IMR-90 (cell line): ENCODE data around the gene ART4. TPM values are rescaled to one million over a fixed set of nuclear protein-coding genes. Genes with fewer than 3 reads are reported as not detected.

Experiments
- ATAC-seq: fragments of 200-7000 bp; cut with Tn5 transposase; 2 replicates; pipeline ENCODE4 v1.9.1; 2020; ENCODE audit warnings: low read depth, mild to moderate bottlenecking, moderate library complexity
- BruUV-seq: library from RNA; stranded (reverse); fragments of 400-500 nt; replicated peaks from 2 replicates; lab custom pipeline; 2021; lab: Mats Ljungman, UMichigan
- CTCF ChIA-PET: fragments of 300-600 bp; formaldehyde crosslinking; extraction: SDS; loops from one replicate; lab custom pipeline; 2021; ENCODE audit warnings: antibody characterized with exemption; lab: Yijun Ruan, JAX
- POLR2A ChIA-PET: fragments of 300-600 bp; sonication (Branson Sonifier 250); formaldehyde crosslinking; loops from one replicate; lab custom pipeline; 2022; ENCODE audit warnings: antibody characterized with exemption; ENCODE audit not compliant: unreplicated experiment; lab: Charles Lee
- DNase-seq: peaks from one replicate; pipeline ENCODE4 v3.0.0; 2013
- H2AFZ ChIP-seq: replicated peaks from 2 replicates; pipeline ENCODE3; 2013; ENCODE audit warnings: low read length, mild to moderate bottlenecking; ENCODE audit not compliant: poor library complexity
- H2AK5ac ChIP-seq: 2 replicates; pipeline ENCODE4 v1.6.1; 2013; ENCODE audit warnings: low read depth, low read length, inconsistent platforms
- H2AK9ac ChIP-seq: replicated peaks from 2 replicates; pipeline ENCODE3; 2013; ENCODE audit warnings: mild to moderate bottlenecking, low read depth, low read length, moderate library complexity; ENCODE audit not compliant: poor library complexity
- H2BK120ac ChIP-seq: 2 replicates; pipeline ENCODE4 v1.6.1; 2013; ENCODE audit warnings: low read depth, low read length, inconsistent platforms
- H2BK15ac ChIP-seq: 3 replicates; pipeline ENCODE4 v1.6.1; 2013; ENCODE audit warnings: low read depth, low read length, inconsistent platforms
- H2BK20ac ChIP-seq: 2 replicates; pipeline ENCODE4 v1.6.1; 2013; ENCODE audit warnings: low read depth, mild to moderate bottlenecking, inconsistent platforms, low read length, moderate library complexity
- H2BK5ac ChIP-seq: 2 replicates; pipeline ENCODE4 v1.6.1; 2013; ENCODE audit warnings: mild to moderate bottlenecking, low read depth, low read length, inconsistent platforms; ENCODE audit not compliant: poor library complexity, severe bottlenecking
- H3K14ac ChIP-seq: replicated peaks from 2 replicates; pipeline ENCODE4 v1.6.1; 2013; ENCODE audit warnings: low read depth, low read length, inconsistent platforms
- H3K18ac ChIP-seq: 2 replicates; pipeline ENCODE4 v1.6.1; 2013; ENCODE audit warnings: low read depth, low read length, control low read depth
- H3K23ac ChIP-seq: 2 replicates; pipeline ENCODE4 v1.6.1; 2013; ENCODE audit warnings: low read depth, low read length, inconsistent platforms
- H3K27ac ChIP-seq: 2 replicates; pipeline ENCODE4 v1.5.1; 2013; ENCODE audit warnings: mild to moderate bottlenecking, control low read depth, low read length; ENCODE audit not compliant: insufficient read depth
- H3K27me3 ChIP-seq: 2 replicates; pipeline ENCODE4 v1.6.1; 2013; ENCODE audit warnings: low read length; ENCODE audit not compliant: control insufficient read depth, insufficient read depth
- H3K36me3 ChIP-seq: 2 replicates; pipeline ENCODE4 v1.6.1; 2013; ENCODE audit warnings: low read length, mixed read lengths; ENCODE audit not compliant: control insufficient read depth, insufficient read depth
- H3K4ac ChIP-seq: 2 replicates; pipeline ENCODE4 v1.6.1; 2013; ENCODE audit warnings: low read depth, low read length, inconsistent platforms
- H3K4me1 ChIP-seq: 2 replicates; pipeline ENCODE4 v1.6.1; 2013; ENCODE audit warnings: low read length, mixed read lengths; ENCODE audit not compliant: control insufficient read depth, insufficient read depth
- H3K4me2 ChIP-seq: 2 replicates; pipeline ENCODE4 v1.6.1; 2013; ENCODE audit warnings: low read depth, mild to moderate bottlenecking, control low read depth, low read length, moderate library complexity
- H3K4me3 ChIP-seq: 2 replicates; pipeline ENCODE4 v1.5.1; 2013; ENCODE audit warnings: low read depth, mild to moderate bottlenecking, control low read depth, low read length, moderate library complexity; ENCODE audit not compliant: insufficient read depth
- H3K56ac ChIP-seq: 2 replicates; pipeline ENCODE4 v1.6.1; 2013; ENCODE audit warnings: low read length, inconsistent platforms; ENCODE audit not compliant: insufficient read depth; ENCODE audit errors: extremely low read depth
- H3K79me1 ChIP-seq, 2 experiments: 2 replicates each; pipeline ENCODE4 v1.6.1; 2013; ENCODE audit warnings: low read length in 2 of 2, inconsistent platforms in 1 of 2, low read depth in 1 of 2
- H3K9ac ChIP-seq: 2 replicates; pipeline ENCODE4 v1.6.1; 2013; ENCODE audit warnings: low read depth, low read length, control low read depth
- H3K9me1 ChIP-seq: 2 replicates; pipeline ENCODE4 v1.6.1; 2013; ENCODE audit warnings: low read length, inconsistent platforms; ENCODE audit not compliant: insufficient read depth
- H3K9me3 ChIP-seq: 2 replicates; pipeline ENCODE4 v1.6.1; 2013; ENCODE audit warnings: low read length; ENCODE audit not compliant: control insufficient read depth, insufficient read depth
- H4K20me1 ChIP-seq: 2 replicates; pipeline ENCODE4 v1.6.1; 2013; ENCODE audit warnings: low read length, inconsistent platforms; ENCODE audit not compliant: insufficient read depth
- H4K5ac ChIP-seq: 2 replicates; pipeline ENCODE4 v1.6.1; 2013; ENCODE audit warnings: mild to moderate bottlenecking, low read depth, low read length, control low read depth
- H4K8ac ChIP-seq, 2 experiments: 2 replicates each; pipeline ENCODE4 v1.6.1; 2013; ENCODE audit warnings: low read depth in 2 of 2, low read length in 2 of 2, control low read depth in 1 of 2, inconsistent platforms in 1 of 2
- H4K91ac ChIP-seq: 2 replicates; pipeline ENCODE4 v1.6.1; 2013; ENCODE audit warnings: low read depth, low read length, inconsistent platforms; ENCODE audit not compliant: insufficient read depth
- BHLHE40 ChIP-seq: fragments of 150-350 bp; IDR thresholded peaks from 2 replicates; pipeline ENCODE4 v1.6.1; 2016; ENCODE audit warnings: mild to moderate bottlenecking, low read depth, low read length
- USF2 ChIP-seq: fragments of 150-350 bp; IDR thresholded peaks from 2 replicates; pipeline ENCODE4 v1.6.1; 2017; ENCODE audit warnings: mild to moderate bottlenecking, antibody characterized with exemption, low read length, low read depth
- WGBS, 2 experiments: methylation state at CpG; one replicate each; pipeline versions ENCODE4 v1.1.5 to v1.1.7; 2013; ENCODE audit warnings: missing lambda C conversion rate in 2 of 2; ENCODE audit not compliant: insufficient read length in 1 of 2; ENCODE audit errors: extremely low coverage in 2 of 2; 5-methylcytosine and 5-hydroxymethylcytosine counted together
- dilution Hi-C: fragments of 300-500 bp; cut with HindIII; formaldehyde crosslinking; loops from one replicate; pipeline ENCODE4 v1.14.3; 2018; ENCODE audit warnings: low sequenced_read_pairs; ENCODE audit not compliant: unreplicated experiment
- in situ Hi-C: fragments of 300-500 bp; cut with MboI; formaldehyde crosslinking; loops from 3 replicates; pipeline ENCODE4 v1.14.3; 2019; ENCODE audit warnings: low sequenced_read_pairs, inconsistent platforms, mixed read lengths
- intact Hi-C: fragments of 100-400 bp; cut with micrococcal nuclease; formaldehyde crosslinking; loops from 2 replicates; pipeline ENCODE4 v1.10.0; 2022
- polyA plus RNA-seq, 3 experiments: library from polyadenylated mRNA; depleted of rRNA; stranded (reverse); fragments of >200 nt; gene quantifications; 2 replicates each; pipeline ENCODE4 v1.2.3, GENCODE V29; 2012; ENCODE audit warnings: low replicate concordance in 1 of 3
- total RNA-seq: library from RNA; depleted of rRNA; stranded (reverse); fragments of >200 nt; gene quantifications from 2 replicates; pipeline ENCODE4 v1.2.3, GENCODE V29; 2012

Gene ART4
- total and polyA plus RNA-seq, 2 of the 4 experiments (the other 2 are of a cell fraction), result not detected

GRCh38 chr12:14840616-14841015, 2.7 kb downstream of the ART4 start:
- H3K4me2 ChIP-seq, result no peak overlapping the region
- POLR2A ChIA-PET, result no interaction called here
- no CpG with 5 or more reads among the region's 4 CpGs for WGBS, 2 experiments
- peak overlapping the region; percentile 58 for H2AK5ac ChIP-seq
- H3K4me1 ChIP-seq, result peaks cover 6% of the 10 kb centered on the region; the same call in 1 of the 2 replicates
- H3K36me3 ChIP-seq, result no peaks in the 10 kb centered on the region
- TF ChIP-seq USF2 (no peak), BHLHE40 (no peak)
- no peak for ATAC-seq
- peaks cover 3% of the 10 kb centered on the region for H3K9me1 ChIP-seq
- H3K27me3 ChIP-seq, result no peaks in the 10 kb centered on the region
- H3K9me3 ChIP-seq, result no peaks in the 10 kb centered on the region
- no peak overlapping the region for H3K18ac ChIP-seq
- intact Hi-C loops (loop anchor here (10.0 kb wide), 1 partner anchor 206 kb away; no protein-coding TSS in a partner anchor), in situ Hi-C loops (loop anchor here (5.0 kb wide), 1 partner anchor 157 kb away; no protein-coding TSS in a partner anchor), dilution Hi-C loops (no loop called here)
- H3K23ac ChIP-seq, result no peak overlapping the region
- H2BK15ac ChIP-seq, result 0 out of 3 replicates have a peak overlapping the region, but pooled peaks have one; percentile 9
- no peak overlapping the region for H3K56ac ChIP-seq
- no TSS peak for BruUV-seq
- H3K27ac ChIP-seq, result no peak overlapping the region
- CTCF ChIA-PET, result no interaction called here
- DNase-seq, result no peak
- H2BK20ac ChIP-seq, result peak overlapping the region; percentile 82
- H4K20me1 ChIP-seq, result peaks cover 4% of the 10 kb centered on the region
- H4K8ac ChIP-seq, result no peak overlapping the region; a peak in 1 of 4 replicates
- H3K14ac ChIP-seq, result no peak overlapping the region
- no peak overlapping the region for H2BK120ac ChIP-seq
- no peak overlapping the region for H2AFZ ChIP-seq
- H3K79me1 ChIP-seq, result no peaks in the 10 kb centered on the region
- 0 out of 2 replicates have a peak overlapping the region, but pooled peaks have one; percentile 1 for H4K91ac ChIP-seq
- no peak overlapping the region for H2AK9ac ChIP-seq
- no peak overlapping the region for H3K9ac ChIP-seq
- H3K4ac ChIP-seq, result 0 out of 2 replicates have a peak overlapping the region, but pooled peaks have one; percentile 19
- no peak overlapping the region for H3K4me3 ChIP-seq
- peak overlapping the region; percentile 3 for H2BK5ac ChIP-seq
- no peak overlapping the region for H4K5ac ChIP-seq
